GM19438 (cell line): ENCODE results near the gene CENPW.

Experiments used
- ATAC-seq: cut with Tn5 transposase; IDR thresholded peaks from one replicate; pipeline ENCODE4 v1.9.1; 2021; ENCODE audit warnings: low read depth; ENCODE audit not compliant: unreplicated experiment

The CENPW gene

GRCh38 chr6:126372626-126373025 lies 32.7 kb downstream of the CENPW start:
- no peak for ATAC-seq

- ATAC-seq = no peak
These were observed 33.4 kb downstream of the CENPW start for GRCh38 chr6:126373344-126373743.

DNA sequence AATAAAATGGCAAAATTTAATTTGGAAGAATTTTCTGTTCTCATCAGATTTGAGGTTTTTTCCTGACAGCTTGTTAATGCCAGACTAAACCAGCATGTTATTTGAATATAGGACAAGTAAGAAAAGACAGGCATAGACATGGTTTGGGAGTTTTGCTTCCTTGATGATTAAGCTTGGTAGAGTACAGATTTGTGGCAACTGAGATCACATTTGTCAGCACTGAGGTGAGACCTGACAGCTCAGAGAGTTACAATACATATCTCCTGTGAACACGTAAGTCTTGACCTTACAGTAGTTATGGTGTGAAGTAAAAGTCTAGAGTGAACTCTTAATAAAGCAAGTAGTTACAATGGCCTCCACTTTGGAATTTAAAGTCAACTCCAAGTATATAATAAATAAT lies 34.5 kb downstream of the CENPW start:
- ATAC-seq = no peak

- ATAC-seq = no peak
These were observed 36.8 kb downstream of the CENPW start for GRCh38 chr6:126376682-126377081.

GRCh38 chr6:126377594-126378153 lies 37.8 kb downstream of the CENPW start:
- ATAC-seq = no peak

DNA sequence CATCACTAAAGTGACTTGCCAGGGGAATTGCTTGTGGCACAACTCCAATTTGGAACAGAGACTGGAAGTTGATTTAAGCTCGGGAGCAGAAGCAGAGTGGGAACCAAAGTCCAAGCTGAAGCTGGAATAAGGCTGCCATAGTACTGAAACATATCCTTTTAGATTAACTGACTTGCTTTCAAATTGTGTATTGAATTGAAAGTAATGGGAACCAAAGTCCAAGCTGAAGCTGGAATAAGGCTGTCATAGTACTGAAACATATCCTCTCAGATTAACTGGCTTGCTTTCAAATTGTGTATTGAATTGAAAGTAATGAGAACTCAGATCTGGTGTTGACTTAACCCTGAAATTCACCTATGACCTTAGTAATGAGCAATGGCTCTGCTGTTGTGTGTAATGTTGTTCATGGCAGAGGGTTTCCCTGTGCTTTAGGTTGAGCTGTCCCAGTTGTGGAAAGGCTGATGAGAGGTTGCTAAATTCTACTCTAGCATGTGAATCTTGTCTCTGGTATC lies 40.2 kb downstream of the CENPW start:
- ATAC-seq = no peak

DNA sequence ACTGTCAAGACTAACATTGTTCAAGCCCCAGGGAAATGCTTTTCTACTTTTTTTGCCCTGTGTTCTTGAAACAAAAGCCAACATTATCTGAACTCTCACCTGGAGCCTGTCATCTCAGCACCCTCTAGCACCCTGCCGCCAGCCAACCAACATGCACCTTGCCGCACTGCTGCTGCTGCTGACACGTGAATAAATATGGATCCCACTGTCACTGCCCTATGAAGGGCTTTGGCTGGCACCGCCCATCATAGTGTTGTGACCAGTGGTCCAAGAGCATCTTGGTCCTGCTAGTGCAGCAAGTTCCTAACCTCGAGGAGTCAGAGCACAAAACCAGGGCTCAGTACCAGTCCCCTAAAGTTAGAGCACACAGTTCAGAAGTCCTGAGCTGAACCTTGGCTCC lies 41.6 kb downstream of the CENPW start:
- no peak for ATAC-seq

DNA sequence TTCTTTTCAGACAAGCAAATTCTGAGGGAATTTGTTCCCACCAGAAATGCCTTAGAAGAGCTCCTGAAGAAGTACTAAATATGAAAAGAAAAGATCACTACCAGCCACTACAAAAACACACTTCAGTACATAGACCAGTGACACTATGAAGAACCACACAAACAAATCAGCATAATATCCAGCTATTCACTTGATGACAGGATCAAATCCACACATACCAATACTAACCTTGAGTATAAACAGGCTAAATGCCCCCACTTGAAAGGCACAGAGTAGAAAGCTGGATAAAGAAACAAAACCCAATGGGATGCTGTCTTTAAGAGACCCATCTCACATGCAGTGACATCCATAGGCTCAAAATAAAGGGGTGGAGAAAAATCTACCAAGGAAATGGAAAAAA lies 43.3 kb downstream of the CENPW start:
- no peak for ATAC-seq

- ATAC-seq = no peak
These were observed 45.6 kb downstream of the CENPW start for GRCh38 chr6:126385536-126385935.

GRCh38 chr6:126388104-126388598 lies 48.2 kb downstream of the CENPW start:
- ATAC-seq = no peak

DNA sequence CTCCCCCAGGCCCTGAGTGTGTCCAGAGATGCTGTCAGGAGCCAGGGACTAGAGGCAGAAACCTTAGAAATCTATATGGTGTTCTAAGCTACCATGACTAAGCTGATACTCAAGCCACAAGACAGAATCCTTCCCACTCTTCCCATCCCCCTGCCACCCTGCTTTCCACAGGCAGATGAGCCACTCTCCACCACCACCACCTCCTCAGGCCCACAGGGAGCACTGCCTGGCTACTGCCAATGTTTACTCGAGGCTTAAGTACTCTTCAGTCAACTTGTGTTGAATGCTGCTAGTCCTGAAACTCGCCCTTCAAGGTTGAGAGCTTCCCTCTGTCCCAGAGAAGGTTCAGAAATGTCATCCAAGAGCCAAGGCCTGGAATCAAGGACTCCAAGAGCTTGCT lies 56.2 kb downstream of the CENPW start:
- ATAC-seq = no peak
